Kidney capillary endothelial cell (primary cell): ENCODE results near the gene F8A1.
"Not testable (repeated sequence)": the region's sequence is repeated elsewhere in the genome, so short reads cannot be mapped to it uniquely, and the experiment has no call there.

Experiments
- DNase-seq: peaks from one replicate; pipeline ENCODE4 v3.0.0-alpha.2; 2018; ENCODE audit warnings: low spot score

The F8A1 gene

DNA sequence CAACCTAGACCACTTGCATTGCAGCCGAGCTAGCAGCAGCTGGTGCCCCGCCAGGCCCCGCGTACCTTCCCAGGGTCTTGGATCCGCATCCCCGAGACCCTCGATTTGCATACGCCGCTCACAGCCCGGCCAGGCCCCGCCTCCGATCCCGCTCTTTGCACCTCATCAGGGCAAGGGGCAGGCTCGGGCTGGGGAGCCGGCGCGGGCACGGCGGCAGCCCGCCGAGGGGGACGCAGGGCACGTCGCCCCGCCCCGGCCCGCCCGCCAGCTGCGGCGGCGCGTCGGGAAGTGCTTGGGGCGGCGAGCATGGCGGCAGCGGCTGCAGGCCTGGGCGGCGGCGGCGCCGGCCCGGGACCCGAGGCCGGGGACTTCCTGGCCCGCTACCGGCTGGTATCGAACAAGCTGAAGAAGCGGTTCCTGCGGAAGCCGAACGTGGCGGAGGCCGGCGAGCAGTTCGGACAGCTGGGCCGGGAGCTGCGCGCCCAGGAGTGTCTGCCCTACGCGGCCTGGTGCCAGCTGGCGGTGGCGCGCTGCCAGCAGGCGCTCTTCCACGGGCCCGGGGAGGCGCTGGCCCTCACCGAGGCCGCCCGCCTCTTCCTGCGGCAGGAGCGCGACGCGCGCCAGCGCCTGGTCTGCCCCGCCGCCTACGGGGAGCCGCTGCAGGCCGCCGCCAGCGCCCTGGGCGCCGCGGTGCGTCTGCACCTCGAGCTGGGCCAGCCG, at the start of gene F8A1:
TSS of gene F8A1 (plus strand) at position 287 of the 720 bp plus-strand sequence. CDS start at position 307, 20 bp downstream.
- not testable (repeated sequence) for DNase-seq

DNA sequence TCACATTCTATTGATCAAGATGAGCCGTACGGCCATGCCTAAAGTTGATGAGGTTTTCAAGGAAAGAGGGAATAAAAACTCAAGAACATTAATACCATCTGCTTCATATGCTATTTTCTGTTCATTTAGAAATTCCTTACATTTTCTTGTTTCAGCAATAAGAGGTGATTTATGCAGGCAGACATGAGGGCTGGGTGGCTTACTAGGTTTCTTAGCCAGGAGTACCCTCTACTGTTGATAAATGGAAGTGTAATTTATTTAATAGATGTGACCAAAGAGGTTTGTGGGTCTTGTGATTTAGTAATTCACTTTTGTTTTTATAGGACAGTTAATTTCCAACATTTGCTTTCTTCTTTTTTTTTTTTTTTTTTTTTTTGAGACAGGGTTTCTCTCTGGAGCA, 45.3 kb upstream of the F8A1 start:
- peak; percentile 37 for DNase-seq

DNA sequence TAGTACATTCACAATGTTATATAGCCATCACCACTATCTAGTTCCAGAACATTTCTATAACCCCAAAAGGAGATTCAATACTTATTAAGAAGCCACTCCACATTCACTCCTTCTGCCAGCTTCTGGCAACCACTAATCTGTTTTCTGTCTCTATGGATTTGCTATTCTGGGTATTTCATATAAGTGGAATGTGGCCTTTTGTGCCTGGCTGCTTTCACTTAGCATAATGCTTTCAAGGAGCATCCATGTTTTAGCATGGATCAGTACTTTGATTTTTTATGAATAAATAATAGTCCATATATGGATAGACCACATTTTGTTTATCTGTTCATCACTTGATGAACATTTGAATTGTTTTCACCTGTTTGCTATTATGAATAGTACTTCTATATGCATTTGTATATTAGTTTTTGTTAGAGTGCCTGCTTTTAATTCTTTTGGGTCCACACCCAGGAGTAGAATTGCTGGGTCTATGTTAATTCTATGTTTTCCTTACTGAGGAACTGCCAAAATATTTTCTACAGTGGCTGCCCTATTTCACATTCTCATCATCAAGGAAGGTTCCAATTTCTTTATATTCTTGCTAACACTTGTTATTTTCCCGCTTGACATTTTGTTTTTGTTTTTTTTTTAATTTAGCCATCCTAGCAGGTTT, 35.1 kb upstream of the F8A1 start:
- DNase-seq, result no peak

DNA sequence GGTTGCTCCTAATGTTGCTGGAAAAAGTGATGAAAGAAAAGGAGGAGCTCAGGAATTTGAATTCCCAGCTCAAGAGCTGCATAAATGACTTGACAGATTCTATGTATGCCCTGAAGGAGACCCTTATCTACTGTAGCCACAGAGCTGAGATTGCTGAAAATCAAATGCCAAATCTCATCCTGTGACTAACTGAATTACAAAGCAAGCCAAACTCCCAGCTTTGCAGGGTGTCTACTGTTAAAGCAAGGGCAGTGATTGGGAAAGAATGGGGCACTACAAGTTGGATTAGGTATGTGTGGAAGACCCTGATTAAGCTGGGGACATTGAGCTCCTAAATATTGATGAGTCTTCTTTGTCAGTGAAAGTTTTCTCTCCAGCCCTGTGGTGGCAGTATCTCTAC, 30.9 kb upstream of the F8A1 start:
- no peak for DNase-seq

DNA sequence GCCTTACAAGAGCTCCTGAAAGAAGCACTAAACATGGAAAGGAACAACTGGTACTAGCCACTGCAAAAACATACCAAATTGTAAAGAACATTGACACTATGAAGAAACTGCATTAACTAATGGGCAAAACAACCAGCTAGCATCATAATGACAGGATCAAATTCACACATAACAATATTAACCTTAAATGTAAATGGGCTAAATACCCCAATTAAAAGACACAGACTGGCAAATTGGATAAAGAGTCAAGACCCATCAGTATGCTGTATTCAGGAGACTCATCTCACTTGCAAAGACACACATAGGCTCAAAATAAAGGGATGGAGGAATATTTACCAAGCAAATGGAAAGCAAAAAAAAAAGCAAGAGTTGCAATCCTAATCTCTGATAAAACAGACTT, 17.6 kb upstream of the F8A1 start:
- not testable (repeated sequence) for DNase-seq

DNA sequence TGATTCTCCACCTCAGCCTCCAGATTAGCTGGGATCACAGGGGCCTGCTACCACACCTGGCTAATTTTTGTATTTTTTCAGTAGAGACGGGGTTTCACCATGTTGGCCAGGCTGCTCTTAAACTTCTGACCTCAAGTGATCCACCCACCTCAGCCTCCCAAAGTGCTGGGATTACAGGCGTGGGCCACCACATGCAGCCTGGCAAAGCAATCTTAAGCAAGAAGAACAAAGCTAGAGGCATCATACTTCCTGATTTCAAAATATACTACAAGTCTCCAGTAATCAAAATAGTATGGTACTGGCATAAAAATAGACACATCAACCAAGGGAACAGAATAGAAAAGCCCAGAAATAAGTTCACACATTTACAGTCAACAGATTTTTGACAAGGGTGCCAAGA, 12.8 kb upstream of the F8A1 start:
- DNase-seq, result no peak

DNA sequence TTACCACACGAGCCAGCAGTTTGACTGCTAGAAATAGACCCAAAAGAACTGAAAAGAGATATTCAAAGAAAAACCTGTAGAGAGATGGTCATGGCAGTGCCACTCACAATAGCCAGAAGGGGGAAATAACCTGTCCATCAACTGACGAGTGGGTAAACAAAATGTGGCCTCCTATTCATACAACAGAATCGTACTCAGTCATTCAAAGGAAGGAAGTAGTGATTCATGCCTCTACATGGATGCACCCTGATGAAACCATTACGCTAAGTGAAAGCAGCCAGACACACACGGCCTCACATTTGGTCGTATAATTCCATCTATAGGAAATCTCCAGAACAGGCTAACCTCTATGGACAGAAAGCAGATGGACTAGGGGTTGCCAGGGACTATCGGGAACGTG, 2.1 kb upstream of the F8A1 start:
- not testable (repeated sequence) for DNase-seq

DNA sequence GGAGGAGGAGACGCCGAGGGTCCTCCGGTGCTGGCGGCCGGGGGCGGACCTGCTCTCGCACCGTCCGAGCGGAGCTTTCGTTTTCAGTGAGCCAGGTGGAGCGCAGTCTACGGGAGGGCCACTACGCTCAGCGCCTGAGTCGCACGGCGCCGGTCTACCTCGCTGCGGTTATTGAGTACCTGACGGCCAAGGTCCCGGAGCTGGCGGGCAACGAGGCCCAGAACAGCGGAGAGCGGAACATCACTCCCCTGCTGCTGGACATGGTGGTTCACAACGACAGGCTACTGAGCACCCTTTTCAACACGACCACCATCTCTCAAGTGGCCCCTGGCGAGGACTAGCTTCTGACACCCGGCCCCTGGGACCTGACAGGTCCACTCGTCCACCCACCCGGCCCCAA, 1.1 kb upstream of the F8A1 start:
- not testable (repeated sequence) for DNase-seq

DNA sequence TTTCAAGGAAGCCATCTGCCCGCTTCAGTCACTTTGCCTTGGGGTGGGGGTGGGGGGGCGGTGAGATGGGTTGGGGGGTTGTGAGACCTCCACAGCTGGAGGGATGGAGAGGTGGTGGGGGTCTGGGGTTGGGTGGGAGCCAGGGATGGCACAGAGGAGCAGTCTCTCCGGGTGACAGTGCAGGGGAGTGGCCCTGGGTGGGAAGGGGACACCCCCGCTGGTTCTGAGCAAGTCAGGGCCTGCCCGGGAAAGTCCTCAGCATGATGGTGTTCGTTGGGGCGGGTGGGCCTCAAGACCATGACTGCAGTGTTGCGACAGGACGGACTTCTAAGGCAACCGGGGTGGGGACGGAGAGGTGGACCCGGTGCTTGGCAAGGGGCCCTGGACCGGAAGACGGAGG, 606 bp upstream of the F8A1 start:
- not testable (repeated sequence) for DNase-seq

DNA sequence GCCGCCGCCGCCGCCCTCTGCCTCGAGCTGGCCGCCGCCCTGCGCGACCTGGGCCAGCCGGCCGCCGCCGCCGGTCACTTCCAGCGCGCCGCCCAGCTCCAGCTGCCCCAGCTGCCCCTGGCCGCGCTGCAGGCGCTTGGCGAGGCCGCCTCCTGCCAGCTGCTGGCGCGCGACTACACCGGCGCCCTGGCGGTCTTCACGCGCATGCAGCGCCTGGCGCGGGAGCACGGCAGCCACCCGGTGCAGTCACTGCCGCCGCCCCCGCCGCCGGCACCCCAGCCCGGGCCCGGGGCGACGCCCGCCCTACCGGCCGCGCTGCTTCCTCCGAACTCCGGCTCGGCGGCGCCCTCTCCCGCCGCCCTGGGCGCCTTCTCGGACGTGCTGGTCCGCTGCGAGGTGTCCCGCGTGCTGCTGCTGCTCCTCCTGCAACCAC, 650 bp downstream of the F8A1 start:
- not testable (repeated sequence) for DNase-seq

DNA sequence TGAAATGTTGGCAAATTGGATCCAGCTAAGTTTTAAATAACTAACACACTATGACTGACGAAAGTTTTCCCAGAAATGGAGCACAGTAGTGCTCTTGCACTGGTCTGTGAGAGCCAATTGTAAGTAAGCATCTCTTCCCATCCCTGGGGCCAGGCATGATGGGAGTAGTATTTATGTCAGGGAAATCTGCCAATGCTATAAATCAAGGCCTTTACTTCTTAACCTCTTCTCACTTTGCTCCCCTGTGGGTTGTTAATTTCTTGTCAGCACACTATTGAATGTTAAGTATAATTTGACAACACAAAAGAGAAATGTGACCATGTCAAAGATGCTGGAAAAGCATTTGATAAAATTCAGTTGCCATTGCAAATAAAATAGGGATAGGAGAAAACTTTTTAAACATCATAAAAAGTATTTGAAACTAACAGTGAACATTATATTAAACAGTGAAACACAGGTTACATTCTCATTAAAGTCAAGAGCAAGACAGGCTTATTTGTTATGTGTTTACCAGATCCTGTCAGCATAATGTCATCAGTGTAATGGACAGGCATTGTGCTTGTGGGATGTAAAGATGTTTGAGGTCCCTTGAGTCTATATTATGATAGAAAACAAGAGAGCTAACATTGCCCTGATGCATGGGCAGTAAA, 5.0 kb downstream of the F8A1 start:
- DNase-seq, result no peak

DNA sequence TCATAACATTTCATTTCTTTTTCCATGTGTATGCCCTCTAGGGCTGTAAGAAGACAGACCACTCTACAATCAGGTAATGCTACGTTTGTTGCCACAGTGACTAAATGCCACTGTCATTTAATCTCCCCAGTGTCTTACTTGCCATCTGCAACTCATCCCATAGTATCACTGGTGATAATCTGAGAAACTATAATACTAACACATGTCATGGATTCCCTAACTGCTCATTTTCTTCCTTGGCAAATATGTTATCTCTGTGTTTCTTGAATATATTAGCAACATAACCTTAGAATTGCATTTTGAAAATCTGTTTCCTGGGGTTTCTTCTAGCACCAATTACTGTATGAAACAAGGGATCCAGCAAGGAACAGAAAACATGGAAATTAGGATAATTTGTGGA, 6.1 kb downstream of the F8A1 start:
- DNase-seq, result no peak

DNA sequence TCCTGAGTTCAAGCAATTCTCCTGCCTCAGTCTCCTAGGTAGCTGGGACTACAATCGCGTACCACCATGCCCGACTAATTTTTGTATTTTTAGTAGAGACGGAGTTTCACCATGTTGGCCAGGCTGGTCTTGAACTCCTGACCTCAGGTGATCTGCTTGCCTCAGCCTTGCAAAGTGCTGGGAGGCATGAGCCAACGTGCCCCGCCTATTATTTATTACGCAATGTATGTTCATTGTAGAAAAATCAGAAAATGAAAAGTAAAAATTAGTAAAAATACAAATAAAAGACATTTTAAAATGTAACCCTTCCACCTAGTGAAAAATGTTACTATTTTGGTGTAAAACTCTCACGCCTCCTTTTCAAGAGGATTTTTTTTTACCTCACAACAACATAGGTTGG, 14.2 kb downstream of the F8A1 start:
- DNase-seq, result no peak

DNA sequence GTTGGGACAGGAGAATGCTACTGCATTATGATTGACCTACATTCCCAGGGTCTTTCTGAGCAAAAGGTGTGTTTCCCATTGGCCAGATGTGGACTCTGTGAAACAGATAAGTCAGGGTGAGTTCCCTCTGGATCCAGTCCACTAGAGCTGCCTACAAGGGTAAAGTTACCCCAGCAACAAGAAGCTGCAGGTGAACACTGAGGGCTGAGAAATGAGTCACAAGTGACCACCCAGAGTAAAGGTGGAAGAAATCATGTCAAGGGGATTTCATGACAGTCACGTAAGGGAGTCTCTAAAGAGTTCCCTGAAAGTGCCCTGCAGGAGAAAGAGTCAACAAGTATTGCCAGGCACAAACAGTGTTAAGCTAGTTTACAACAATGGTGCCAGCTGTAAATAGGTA, 16.3 kb downstream of the F8A1 start:
- DNase-seq, result no peak

DNA sequence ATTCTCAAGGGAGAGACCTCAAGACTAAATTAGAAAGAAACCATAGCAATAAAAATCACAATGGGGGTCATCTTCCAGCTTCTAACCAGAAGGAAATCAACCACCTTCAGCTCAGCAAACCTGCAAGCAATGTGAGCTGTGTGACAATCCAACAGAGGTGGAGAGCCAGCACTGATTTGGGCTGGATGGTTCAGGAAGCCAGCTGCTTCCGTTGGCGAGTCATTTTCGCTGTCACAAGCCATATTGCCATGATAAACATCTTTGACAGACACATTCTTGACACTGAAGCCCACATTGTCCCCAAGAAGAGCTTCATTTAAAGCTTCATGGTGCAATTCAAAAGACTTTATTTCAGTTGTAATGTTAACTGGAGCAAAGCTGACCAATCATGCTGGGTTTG, 22.7 kb downstream of the F8A1 start:
- peak; percentile 11 for DNase-seq

DNA sequence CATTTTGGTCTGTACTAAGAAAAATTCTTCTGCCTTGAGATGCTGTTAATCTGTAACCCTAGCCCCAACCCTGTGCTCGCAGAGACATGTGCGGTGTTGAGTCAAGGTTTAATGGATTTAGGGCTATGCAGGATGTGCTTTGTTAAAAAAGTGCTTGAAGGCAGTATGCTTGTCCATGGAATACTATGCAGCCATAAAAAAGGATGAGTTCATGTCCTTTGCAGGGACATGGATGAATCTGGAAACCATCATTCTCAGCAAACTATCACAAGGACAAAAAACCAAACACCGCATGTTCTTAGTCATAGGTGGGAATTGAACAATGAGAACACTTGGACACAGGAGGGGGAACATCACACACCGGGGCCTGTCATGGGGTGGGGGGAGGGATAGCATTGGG, 23.9 kb downstream of the F8A1 start:
- DNase-seq, result not testable (repeated sequence)

DNA sequence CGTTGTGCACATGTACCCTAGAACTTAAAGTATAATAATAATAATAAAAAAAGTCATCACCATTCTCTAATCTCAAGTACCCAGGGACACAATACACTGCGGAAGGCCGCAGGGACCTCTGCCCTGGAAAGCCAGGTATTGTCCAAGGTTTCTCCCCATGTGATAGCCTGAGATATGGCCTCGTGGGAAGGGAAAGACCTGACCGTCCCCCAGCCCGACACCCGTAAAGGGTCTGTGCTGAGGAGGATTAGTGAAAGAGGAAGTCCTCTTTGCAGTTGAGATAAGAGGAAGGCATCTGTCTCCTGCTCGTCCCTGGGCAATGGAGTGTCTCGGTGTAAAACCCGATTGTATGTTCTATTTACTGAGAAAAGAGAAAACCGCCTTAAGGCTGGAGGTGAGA, 24.4 kb downstream of the F8A1 start:
- not testable (repeated sequence) for DNase-seq

DNA sequence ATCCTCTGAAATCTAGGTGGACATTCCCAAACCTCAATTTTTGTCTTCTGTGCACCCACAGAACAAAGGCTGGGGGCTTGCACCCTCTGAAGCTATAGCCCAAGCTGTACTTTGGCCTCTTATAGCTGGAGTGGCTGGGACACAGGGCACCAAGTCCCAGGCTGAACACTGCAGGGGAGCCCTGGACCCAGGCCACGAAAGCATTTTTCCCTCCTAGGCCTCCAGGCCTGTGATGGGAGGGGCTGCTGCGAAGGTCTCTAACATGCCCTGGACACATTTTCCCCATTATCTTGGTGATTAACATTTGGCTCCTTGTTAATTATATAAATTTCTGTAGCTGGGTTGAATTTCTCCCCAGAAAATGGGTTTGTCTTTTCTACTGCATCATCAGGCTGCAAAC, 27.9 kb downstream of the F8A1 start:
- DNase-seq, result no peak

DNA sequence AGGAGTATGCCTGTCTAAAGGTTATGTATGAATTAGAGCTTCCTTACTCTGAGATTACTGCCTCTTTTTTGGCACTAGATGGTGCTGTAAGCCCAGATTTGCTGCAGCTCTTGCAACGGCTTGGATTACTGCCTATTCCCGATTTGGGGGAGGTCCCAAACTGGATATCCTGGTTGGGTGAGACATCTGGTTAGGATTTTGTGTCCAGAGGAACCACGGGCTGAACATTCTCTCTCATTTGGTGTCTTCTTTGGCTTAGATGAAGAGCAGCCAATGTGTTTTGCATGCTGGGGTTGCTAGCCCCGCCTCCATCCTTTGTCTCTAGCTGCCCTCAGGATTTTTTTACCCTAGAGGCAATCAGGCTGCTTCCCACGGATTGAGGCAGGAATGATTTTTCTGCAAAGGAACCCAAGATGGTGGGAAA, 31.9 kb downstream of the F8A1 start:
- peak; percentile 59 for DNase-seq

DNA sequence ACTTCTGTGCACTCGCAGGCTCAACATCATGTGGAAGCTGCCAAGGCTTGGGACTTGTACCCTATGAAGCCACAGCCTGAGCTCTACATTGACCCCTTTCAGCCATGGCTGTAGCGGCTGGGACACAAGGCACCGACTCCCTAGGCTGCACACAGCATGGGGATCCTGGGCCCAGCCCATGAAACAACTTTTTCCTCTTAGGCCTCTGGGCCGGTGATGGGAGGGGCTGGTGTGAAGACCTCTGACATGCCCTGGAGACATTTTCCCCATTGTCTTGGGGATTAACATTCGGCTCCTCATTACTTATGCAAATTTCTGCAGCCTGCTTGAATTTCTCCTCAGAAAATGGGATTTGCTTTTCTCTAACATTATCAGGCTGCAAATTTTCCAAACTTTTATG, 38.6 kb downstream of the F8A1 start:
- not testable (repeated sequence) for DNase-seq
